ENCODE results near the gene DNALI1.

DNALI1 gene

GRCh38 chr1:37601441-37601840 is 44.7 kb downstream of the DNALI1 start:
- DNase-seq (ENCODE audit: low read depth in 1 of 2, low spot score in 1 of 2): no peak

GRCh38 chr1:37602750-37603694 is 46.3 kb downstream of the DNALI1 start:
- no peak for DNase-seq (ENCODE audit: low read depth in 1 of 2, low spot score in 1 of 2)

- DNase-seq (ENCODE audit: low read depth in 1 of 2, low spot score in 1 of 2): no peak
Measured at GRCh38 chr1:37605061-37605650, 48.4 kb downstream of the DNALI1 start.

- no peak for DNase-seq (ENCODE audit: low read depth in 1 of 2, low spot score in 1 of 2)
Measured at GRCh38 chr1:37605806-37606474, 49.2 kb downstream of the DNALI1 start.

GRCh38 chr1:37606481-37607263 is 49.9 kb downstream of the DNALI1 start:
- DNase-seq (ENCODE audit: low read depth in 1 of 2, low spot score in 1 of 2): no peak

GRCh38 chr1:37609002-37609401 is 52.3 kb downstream of the DNALI1 start:
- DNase-seq (ENCODE audit: low read depth in 1 of 2, low spot score in 1 of 2): no peak

DNA sequence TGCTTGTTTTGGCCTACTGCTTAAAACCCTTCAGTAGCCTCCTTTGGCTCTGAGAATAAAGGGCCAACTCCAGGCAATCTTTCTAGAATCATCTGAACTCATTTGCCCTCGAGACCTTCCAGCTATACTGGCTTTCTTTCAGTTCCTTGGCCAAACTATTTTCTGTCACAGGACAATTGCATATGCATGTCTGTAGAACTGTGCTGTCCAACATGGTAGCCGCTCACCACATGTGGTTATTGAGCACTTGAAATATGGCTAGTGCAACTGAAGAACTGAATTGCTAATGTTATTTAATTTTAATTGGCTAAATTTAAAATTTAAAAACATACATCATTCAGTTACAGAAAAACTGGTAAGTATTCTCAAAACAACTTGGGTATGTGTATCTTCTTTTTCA is 53.3 kb downstream of the DNALI1 start:
- no peak for DNase-seq (ENCODE audit: low read depth in 1 of 2, low spot score in 1 of 2)

GRCh38 chr1:37612186-37612585 is 55.4 kb downstream of the DNALI1 start:
- no peak for DNase-seq (ENCODE audit: low read depth in 1 of 2, low spot score in 1 of 2)

DNA sequence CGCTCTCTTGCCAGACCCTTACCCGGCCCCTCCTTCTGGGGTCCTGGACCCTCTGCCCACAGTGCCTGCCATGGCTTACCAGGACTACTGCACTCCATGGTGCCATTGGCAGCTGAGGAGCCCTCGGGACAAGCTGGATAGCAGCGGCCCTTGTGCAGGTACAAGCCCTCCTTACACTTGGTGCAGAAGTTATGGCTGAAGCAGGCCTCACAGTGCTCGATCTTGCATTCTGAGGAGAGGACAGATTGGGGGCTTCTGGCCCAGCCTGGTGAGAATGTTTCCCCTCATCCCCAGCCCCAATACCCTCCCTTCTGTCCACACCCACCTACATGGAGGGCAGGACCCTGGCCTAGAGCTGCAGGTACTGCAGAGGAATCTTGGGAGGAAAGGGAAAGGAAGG is 57.4 kb downstream of the DNALI1 start:
- DNase-seq (ENCODE audit: low read depth in 1 of 2, low spot score in 1 of 2): no peak

GRCh38 chr1:37616330-37616729 is 59.6 kb downstream of the DNALI1 start:
- no peak for DNase-seq (ENCODE audit: low read depth in 1 of 2, low spot score in 1 of 2)

Measured in activated T-helper 1 cell treated with anti-CD3 and anti-CD28 coated beads, Interleukin-2, amount 50 U/mL, for 16 hours (primary cell).